HG03432 (cell line): ENCODE results near the gene C3orf18.

Experiments
- ATAC-seq: cut with Tn5 transposase; IDR thresholded peaks from one replicate; pipeline ENCODE4 v1.9.1; 2021; ENCODE audit warnings: mild to moderate bottlenecking, moderate library complexity; ENCODE audit not compliant: unreplicated experiment

The C3orf18 gene

GRCh38 chr3:50604110-50604621, 36.6 kb upstream of the C3orf18 start:
- ATAC-seq = no peak

DNA sequence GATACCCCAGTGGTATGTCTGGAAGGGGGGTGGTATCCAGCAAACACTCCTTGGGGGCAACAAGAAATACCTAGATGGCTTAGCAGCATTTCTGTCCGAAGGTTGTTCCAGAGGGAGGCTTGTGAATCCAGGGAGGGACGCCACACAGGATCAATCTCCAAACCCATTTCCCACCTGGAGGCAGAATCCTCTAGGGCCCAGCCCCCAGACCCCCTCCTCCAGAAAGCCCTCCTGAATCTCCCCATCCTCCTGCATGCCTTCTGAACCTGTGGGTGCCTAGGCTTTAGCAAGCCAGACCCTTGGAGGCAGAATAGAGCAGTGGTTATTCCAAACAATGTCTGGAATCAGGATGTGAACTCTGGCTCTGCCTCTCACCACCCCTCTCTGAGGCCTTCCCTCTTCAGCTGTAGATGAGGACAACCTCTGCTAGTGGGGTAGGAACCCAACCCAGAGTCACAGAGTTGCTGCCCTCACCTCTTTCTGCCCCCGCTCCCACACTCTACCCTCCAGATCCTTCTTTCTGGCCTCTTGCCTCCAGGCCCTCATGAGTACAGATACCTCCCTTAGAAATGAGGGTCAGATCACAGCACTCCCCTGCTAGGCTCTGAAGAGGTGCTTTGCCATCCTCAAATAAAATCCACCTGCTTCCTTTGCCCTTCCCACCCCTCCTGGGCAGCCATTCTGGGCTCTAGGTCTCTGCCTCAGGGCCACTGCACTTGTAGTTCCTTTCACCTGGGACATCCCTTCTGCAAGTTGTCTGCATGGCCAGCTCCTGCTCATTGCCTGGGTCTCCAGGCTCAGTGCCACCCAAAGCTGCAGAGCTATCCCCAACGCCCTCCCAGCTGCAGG, 35.9 kb upstream of the C3orf18 start:
- ATAC-seq = no peak

GRCh38 chr3:50602595-50603191, 35.1 kb upstream of the C3orf18 start:
- ATAC-seq = no peak

DNA sequence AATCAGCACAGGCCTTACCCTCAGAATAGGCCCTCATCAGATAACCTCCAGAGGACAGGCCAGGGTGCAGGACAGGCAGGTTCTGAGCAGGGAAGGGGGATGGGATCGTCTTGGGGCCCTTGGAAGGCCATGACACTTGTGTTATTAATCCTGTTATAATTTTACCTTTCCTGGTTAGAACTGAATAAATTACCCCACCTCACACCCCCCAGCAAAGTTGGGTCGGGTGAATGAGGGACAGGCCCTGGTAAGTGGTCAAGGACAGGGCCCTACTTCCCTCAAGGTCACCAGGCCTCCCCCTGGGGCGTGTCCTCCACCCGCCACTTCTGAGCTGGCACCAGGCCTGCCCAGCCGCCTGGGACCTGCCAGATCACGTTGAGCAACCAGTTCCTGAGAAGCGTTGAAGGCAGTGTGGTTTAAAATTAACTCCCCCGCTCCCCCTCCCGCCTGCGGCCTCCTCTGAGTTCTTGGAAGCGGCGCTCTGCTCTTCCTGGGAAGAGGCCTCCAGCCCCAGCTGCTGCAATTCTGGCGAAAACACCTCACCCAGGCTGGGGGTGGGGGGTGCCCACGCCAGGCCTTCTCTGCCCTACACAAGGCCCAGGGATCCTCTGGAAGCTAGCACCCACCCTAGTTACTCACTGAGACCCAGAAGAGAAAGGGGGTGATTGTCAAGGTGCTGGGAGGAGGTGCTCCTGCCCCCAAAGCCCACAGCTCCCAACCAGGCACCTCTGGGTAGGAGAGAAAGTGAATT, 33.5 kb upstream of the C3orf18 start:
- ATAC-seq = peak; percentile 75

DNA sequence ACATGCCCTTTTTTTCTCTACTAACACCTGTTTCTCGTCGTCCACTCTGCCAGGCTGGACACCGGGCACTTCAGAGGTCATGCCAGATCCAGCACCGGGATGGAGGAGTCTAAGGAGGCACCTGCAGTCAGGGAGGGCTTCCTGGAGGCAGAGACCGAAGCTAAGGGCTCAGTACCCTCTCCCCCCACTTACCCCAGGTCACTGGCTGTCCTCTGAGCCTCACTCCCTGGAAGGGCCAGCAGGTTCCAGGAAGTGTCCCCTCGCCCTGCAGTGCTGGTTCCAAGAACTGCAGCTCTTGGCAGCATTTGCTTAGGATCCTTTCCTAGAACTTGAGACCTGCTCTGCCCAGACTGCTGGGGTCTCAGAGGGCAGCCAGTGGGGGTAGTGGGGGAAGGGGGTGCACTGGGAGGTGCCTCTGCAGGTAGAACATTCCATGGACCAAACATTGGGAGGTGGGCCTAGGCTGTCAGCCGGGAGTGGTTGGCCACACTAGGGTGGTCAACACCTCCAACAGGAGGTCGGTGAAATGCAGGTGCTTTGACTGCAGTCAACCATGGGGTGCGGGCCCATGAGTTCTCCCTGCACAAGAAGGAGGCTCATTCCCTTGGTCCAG, 32.7 kb upstream of the C3orf18 start:
- no peak for ATAC-seq

DNA sequence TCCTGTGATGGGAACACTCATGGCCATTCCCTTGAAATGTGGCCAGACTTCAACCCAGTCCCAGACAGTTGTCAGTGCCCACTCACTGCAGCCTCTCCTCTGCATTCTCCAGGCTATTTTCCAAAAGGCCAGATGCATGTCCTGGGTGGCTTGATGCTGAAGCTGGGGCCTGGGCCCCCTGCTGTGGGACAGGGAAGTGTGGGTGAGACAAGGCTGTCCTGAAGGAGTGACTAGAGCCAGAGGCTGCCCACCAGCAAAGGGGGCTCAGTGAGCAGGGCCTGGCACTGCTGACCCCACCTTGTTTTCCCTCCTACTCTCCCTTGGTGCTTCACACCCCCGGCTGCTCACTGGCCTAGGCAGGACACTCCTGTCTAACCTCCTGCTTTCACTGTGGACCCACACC, 32.2 kb upstream of the C3orf18 start:
- ATAC-seq = no peak

DNA sequence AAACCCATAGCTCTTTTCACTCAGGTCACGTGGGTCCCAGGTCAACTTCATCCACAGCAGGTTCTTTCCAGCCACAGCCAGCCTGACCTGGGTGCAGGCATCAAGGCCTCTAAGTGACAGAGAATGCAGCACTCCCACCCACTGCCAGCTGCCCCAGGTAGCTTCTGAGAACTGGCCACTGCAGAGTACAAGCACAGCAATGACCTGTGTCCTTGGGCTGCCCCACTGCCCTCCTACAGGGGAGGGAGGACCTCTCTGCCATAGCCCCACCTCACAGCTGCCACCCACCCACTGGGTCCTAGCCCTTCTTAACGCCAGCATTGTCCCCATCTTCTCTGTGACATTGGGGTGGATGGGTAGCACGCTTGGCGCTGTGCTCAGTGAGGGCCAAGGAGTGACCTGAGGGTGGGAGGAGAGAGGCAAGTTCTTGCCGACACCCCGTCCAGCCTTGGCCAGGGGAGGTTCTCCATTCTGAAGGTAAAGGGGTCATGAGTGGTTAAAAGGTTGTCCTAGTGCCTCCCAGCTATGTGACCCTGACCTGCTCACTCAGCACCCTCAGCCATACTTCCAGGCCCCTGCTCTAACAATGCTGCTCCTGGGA, 31.7 kb upstream of the C3orf18 start:
- ATAC-seq = no peak

- ATAC-seq = no peak
Measured at GRCh38 chr3:50594253-50594785, 26.8 kb upstream of the C3orf18 start.

GRCh38 chr3:50592568-50592967, 25.0 kb upstream of the C3orf18 start:
- ATAC-seq = no peak

- ATAC-seq = peak; percentile 3
Measured at GRCh38 chr3:50591196-50591741, 23.7 kb upstream of the C3orf18 start.

DNA sequence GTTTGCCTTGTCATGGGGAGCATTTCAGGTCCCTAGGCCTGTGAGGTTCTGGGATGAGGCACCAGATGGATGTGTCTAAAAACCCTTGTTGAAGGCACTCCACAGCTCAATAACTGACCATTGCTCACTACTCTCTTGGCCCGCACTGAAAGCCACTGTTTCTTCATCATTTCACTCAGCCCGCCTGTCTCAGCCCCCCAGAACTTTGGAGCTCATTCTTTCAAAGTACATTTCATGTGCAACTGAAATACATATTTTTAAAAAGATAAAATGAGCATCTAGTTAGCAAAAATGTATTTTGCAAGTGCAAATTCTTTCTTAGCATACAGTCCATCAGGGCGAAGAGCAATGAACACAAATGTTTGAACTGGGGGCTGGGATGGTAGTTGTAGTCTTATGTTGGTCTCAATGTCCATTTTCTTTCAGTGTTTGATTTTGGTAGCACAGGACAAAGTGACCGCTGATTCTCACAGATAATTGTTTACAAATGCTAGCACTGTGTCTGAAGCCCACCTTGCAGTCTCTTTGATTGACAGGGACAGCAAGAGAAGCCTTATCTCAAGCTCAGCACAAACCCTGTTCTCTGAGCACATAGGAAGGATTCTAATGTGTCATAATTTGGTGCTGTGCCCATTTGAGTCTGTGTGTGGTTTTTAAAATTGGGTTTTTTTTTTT, 21.3 kb upstream of the C3orf18 start:
- ATAC-seq = no peak

DNA sequence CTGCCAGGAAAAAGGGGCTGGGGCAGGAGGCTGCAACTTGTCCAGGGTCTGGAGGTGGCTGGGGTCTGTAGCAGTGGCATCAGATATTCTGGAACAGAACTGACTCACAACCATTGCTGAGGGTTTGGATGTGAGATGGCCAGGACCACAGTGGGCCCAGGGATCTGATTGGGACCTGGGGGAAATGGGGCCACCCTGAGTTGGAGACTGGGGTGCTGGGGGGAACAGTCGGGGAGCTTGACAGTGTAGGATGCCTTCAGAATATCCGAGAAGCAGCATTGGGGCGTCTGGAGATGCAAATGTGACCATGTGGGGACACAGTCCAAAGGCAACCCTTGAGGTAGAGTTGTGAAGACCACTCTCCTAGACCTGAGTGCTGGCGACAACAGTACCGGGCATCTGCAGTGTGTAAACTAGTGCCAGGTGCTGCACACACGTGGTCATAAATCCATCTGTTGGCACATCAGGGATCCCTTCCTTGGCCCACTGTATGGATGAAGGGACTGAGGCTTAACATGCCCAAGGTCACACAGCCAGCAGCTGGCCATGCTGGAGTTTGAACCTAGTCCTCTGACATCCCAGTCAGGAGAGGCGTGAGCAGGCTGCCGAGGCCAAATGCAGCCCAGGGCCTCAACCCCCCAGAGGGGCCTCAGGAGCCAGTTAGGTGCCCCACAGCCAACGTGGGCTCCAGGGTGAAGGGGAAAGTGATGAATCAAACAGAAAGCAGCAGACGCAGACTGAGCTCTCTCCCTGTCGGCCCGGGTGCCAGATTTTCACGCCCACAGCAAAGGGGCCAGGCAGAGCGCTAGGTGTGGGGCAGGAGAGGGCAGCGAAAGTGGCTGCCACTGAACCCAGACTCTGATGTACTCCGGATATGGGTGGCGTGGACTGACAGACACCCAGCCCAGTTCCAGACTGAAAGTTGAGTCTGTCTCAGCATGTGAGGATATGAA, 20.5 kb upstream of the C3orf18 start:
- ATAC-seq = peak; percentile 43

DNA sequence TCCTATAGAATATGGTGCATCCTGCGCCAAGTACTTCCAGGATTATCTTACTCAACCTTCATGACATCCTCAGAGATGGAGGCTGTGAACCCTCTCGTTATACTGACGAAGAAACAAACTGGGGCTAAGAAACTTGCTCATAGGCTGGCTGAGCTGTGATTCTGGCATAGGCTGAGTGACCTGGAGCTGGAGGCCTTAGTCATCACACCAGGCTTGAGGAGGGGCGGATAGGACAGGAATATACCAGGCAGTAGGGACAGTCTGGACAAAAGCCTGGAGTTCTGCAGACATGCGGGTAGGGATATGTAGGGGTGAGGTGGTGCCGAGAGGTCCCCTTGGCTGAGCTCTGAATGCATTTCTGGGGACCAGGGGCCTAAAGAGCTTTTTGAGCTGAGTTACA, 19.8 kb upstream of the C3orf18 start:
- ATAC-seq = no peak

DNA sequence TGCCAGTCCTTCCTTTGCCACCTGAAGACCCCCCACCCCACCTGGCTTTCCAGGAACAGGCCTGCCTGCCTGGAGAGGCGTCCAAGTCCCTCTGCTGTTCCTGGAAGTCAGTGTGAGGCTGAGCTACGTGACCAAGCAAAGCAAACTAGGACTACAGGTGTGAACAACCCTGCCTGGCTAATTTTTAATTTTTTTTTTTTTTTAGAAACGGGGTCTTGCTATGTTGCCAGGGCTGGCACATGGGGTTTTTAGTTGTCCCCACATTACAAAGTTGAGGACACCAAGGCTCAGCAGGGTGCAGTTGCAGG, 19.2 kb upstream of the C3orf18 start:
- ATAC-seq = no peak

GRCh38 chr3:50585919-50586762, 18.6 kb upstream of the C3orf18 start:
- ATAC-seq = no peak

GRCh38 chr3:50584391-50584790, 16.8 kb upstream of the C3orf18 start:
- no peak for ATAC-seq

DNA sequence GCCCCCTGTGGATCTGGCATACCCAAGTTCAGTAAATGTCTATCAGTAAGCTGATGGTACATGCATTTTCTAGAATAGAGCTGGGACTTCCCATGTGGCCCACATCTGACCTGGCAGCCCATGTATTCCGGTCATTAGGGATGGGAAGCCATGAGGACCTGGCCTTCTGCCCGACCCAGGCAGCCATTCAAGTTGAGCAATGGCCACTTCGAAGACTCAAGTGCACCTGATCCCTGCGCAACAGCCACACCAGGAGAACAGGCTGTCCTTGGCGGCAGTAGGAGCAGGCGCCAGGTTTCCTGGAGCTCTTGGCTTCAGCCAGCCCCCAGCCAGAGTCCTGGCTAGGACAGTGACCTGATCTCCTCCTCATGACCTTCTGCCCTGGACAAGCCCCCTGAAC, 16.4 kb upstream of the C3orf18 start:
- no peak for ATAC-seq

GRCh38 chr3:50582083-50582482, 14.5 kb upstream of the C3orf18 start:
- no peak for ATAC-seq
